ENCODE data around the gene CEP350. TPM values are rescaled to one million over a fixed set of nuclear protein-coding genes. Genes with fewer than 3 reads are reported as not detected.

The CEP350 gene
- polyA plus RNA-seq, 1 donor (not counting 4 experiments of a cell fraction or from before 2014, with no cell fraction given) = 12.0 TPM

DNA sequence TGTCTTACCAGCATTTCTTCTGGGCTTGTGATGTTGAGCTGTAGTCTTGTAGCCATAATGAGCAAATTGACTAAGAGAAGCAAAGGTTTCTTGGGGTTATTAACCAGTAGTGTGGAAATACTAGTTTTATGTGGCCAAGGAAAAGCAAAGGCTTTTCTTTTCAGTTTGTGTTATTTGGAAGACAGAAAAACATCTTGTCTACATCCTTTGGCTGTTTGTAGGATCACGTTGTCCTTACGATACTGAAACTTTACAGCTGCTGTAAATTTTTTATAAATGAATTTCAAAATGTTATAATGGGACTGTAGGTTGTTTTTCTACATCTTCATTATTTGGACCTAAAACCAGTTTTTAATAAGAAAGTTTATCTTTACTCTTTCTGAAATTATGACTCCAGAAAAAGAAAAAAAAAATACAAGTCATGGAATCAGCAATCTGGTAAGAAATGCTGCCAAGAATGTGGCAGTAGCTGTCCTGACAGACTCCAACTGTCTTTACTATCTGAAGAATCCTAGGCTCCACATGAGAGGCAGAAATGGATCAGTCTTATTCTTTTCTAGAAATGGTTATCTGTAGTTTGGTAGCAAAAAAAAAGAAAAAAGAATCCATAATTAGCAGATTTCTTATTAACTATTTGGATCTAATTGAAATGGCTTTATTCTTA, 158.5 kb downstream of the CEP350 start:
- Histone ChIP-seq H3K9me3 (ENCODE audit: control insufficient read depth, low read depth, low read length) (no peaks in the 10 kb centered on the region), H3K9ac (ENCODE audit: control insufficient read depth, extremely low read depth, insufficient read depth, low read length) (no peak overlapping the region), H3K36me3 (ENCODE audit: control insufficient read depth in 2 of 2, extremely low read depth in 1 of 2, insufficient read depth in 2 of 2, low read length in 2 of 2) (peaks cover 4 to 6% of the 10 kb centered on the region in 2 experiments), H3K79me2 (ENCODE audit: control insufficient read depth, insufficient read depth, low read length) (no peaks in the 10 kb centered on the region), H3K27me3 (ENCODE audit: control insufficient read depth, extremely low read depth, insufficient read depth, low read length) (no peaks in the 10 kb centered on the region), H3K9me1 (ENCODE audit: control insufficient read depth, extremely low read depth, insufficient read depth, low read length) (no peaks in the 10 kb centered on the region), H3K4me1 (ENCODE audit: control insufficient read depth, extremely low read depth, insufficient read depth, low read length) (peaks cover 23% of the 10 kb centered on the region), H3K4me3 (ENCODE audit: control insufficient read depth in 2 of 3, extremely low read depth in 1 of 3, insufficient read depth in 2 of 3, low read depth in 1 of 3, low read length in 3 of 3) (no peak overlapping the region), H4K20me1 (ENCODE audit: control insufficient read depth, extremely low read depth, insufficient read depth, low read length) (no peaks in the 10 kb centered on the region), H3K27ac (ENCODE audit: control insufficient read depth, insufficient read depth, low read length) (no peak overlapping the region), H2AFZ (ENCODE audit: control insufficient read depth, low read length) (no peak overlapping the region), H3K4me2 (ENCODE audit: control insufficient read depth, extremely low read depth, insufficient read depth, low read depth, low read length) (no peak overlapping the region)
- TF ChIP-seq, protein P1, sequence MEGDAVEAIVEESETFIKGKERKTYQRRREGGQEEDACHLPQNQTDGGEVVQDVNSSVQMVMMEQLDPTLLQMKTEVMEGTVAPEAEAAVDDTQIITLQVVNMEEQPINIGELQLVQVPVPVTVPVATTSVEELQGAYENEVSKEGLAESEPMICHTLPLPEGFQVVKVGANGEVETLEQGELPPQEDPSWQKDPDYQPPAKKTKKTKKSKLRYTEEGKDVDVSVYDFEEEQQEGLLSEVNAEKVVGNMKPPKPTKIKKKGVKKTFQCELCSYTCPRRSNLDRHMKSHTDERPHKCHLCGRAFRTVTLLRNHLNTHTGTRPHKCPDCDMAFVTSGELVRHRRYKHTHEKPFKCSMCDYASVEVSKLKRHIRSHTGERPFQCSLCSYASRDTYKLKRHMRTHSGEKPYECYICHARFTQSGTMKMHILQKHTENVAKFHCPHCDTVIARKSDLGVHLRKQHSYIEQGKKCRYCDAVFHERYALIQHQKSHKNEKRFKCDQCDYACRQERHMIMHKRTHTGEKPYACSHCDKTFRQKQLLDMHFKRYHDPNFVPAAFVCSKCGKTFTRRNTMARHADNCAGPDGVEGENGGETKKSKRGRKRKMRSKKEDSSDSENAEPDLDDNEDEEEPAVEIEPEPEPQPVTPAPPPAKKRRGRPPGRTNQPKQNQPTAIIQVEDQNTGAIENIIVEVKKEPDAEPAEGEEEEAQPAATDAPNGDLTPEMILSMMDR (optimal IDR thresholded peaks at IDR 0.05 in 1 of 3, IDR thresholded peaks at IDR 0.05 in 1 of 3, conservative IDR thresholded peaks at IDR 0.05 in 1 of 3; ENCODE audit: extremely low read depth in 1 of 3, insufficient read depth in 2 of 3, low read length in 3 of 3) = no peak
- dilution Hi-C loops (cut with MboI; ENCODE audit: extremely low pct_ligation_motif_present, low sequenced_read_pairs) = no loop called here
- no peak for FAIRE-seq
- no peak for DNase-seq (ENCODE audit: low read depth, low spot score)

GRCh38 chr1:180114396-180114945, 159.9 kb downstream of the CEP350 start:
- DNase-seq (ENCODE audit: low read depth, low spot score) (no peak), FAIRE-seq (no peak)
- dilution Hi-C loops (cut with MboI; ENCODE audit: extremely low pct_ligation_motif_present, low sequenced_read_pairs) = no loop called here
- no peak overlapping the region for H3K4me3 ChIP-seq (ENCODE audit: control insufficient read depth in 2 of 3, extremely low read depth in 1 of 3, insufficient read depth in 2 of 3, low read depth in 1 of 3, low read length in 3 of 3)
- H3K79me2 ChIP-seq (ENCODE audit: control insufficient read depth, insufficient read depth, low read length) = no peaks in the 10 kb centered on the region
- no peaks in the 10 kb centered on the region for H3K27me3 ChIP-seq (ENCODE audit: control insufficient read depth, extremely low read depth, insufficient read depth, low read length)
- H3K9me1 ChIP-seq (ENCODE audit: control insufficient read depth, extremely low read depth, insufficient read depth, low read length) = no peaks in the 10 kb centered on the region
- H3K36me3 ChIP-seq (ENCODE audit: control insufficient read depth in 2 of 2, extremely low read depth in 1 of 2, insufficient read depth in 2 of 2, low read length in 2 of 2) = peaks cover 4 to 6% of the 10 kb centered on the region in 2 experiments
- TF ChIP-seq, protein P1 (optimal IDR thresholded peaks at IDR 0.05 in 1 of 3, IDR thresholded peaks at IDR 0.05 in 1 of 3, conservative IDR thresholded peaks at IDR 0.05 in 1 of 3; ENCODE audit: extremely low read depth in 1 of 3, insufficient read depth in 2 of 3, low read length in 3 of 3) = no peak
- no peak for TF ChIP-seq EZH2 (IDR thresholded peaks at IDR 0.05; ENCODE audit: low read length)
- H3K9me3 ChIP-seq (ENCODE audit: control insufficient read depth, low read depth, low read length) = no peaks in the 10 kb centered on the region
- no peak overlapping the region for H3K9ac ChIP-seq (ENCODE audit: control insufficient read depth, extremely low read depth, insufficient read depth, low read length)
- H3K4me2 ChIP-seq (ENCODE audit: control insufficient read depth, extremely low read depth, insufficient read depth, low read depth, low read length) = peak overlapping the region; percentile 45
- peaks cover 24% of the 10 kb centered on the region for H3K4me1 ChIP-seq (ENCODE audit: control insufficient read depth, extremely low read depth, insufficient read depth, low read length)
- H2AFZ ChIP-seq (ENCODE audit: control insufficient read depth, low read length) = no peak overlapping the region
- H4K20me1 ChIP-seq (ENCODE audit: control insufficient read depth, extremely low read depth, insufficient read depth, low read length) = no peaks in the 10 kb centered on the region
- H3K27ac ChIP-seq (ENCODE audit: control insufficient read depth, insufficient read depth, low read length) = no peak overlapping the region

Measured in keratinocyte (primary cell).